Type B pancreatic cell (in vitro differentiated cells): ENCODE data around the gene PIP5K1B. TPM values are rescaled to one million over a fixed set of nuclear protein-coding genes. Genes with fewer than 3 reads are reported as not detected.

ENCODE experiments used
- DNase-seq: peaks from one replicate; pipeline ENCODE4 v3.0.0; 2021; ENCODE audit warnings: mixed read lengths; ENCODE audit not compliant: unreplicated experiment; ENCODE audit errors: extremely low spot score
- H3K27ac Mint-ChIP-seq: 2 replicates; pipeline ENCODE4 v1.8.0; 2021; ENCODE audit warnings: mild to moderate bottlenecking, mixed read lengths
- H3K27me3 Mint-ChIP-seq: 2 replicates; pipeline ENCODE4 v1.8.0; 2021; ENCODE audit warnings: mixed read lengths
- H3K36me3 Mint-ChIP-seq: 2 replicates; pipeline ENCODE4 v1.8.0; 2021; ENCODE audit warnings: mixed read lengths
- H3K4me1 Mint-ChIP-seq: one replicate; pipeline ENCODE4 v1.8.0; 2021; ENCODE audit warnings: mixed read lengths; ENCODE audit not compliant: unreplicated experiment
- H3K4me3 Mint-ChIP-seq: 2 replicates; pipeline ENCODE4 v1.8.0; 2021; ENCODE audit warnings: mild to moderate bottlenecking, mixed read lengths
- H3K9me3 Mint-ChIP-seq: 2 replicates; pipeline ENCODE4 v1.8.0; 2021; ENCODE audit warnings: mixed read lengths
- total RNA-seq: library from RNA; stranded (reverse); gene quantifications from 2 replicates; pipeline ENCODE4 v1.2.1, GENCODE V29; 2021; ENCODE audit warnings: low replicate concordance
- TF ChIP-seq, protein P1 (sequence below): fragments of 200-600 bp; sonication (generic); conservative IDR thresholded peaks from 2 replicates; pipeline ENCODE4 v1.5.0; 2021; ENCODE audit warnings: antibody characterized with exemption, mild to moderate bottlenecking

Gene PIP5K1B
- total RNA-seq, 1 donor from 2014 or later = 9.8 TPM

DNA sequence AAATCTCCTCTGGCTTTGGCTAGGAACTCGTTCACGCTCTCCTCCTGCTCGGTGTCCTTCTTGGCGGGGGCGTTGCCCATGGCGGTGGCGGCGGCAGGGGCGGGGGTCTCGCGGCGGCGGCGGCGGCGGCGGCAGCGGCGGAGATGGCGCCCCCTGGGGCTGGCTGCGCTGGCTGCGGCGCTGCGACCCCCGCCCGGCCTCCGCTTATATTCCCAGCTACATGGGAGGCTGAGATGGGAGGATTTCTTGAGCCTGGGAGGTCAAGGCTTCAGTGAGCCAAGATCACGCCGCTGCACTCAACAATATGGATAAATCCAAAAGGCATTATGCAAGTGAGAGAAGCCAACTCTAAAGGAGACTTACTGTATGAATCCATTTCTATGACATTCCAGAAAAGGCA is 309.0 kb downstream of the PIP5K1B start, which contains the start of gene PRKACG:
TSS of gene PRKACG (minus strand) at position 101 of the 400 bp plus-strand sequence. CDS start at position 80, 21 bp downstream.
- DNase-seq = no peak
- no peak within 1 kb of the TSS for H3K4me3 Mint-ChIP-seq
- no peaks in the 10 kb centered on the region for H3K4me1 Mint-ChIP-seq
- TF ChIP-seq, protein P1, sequence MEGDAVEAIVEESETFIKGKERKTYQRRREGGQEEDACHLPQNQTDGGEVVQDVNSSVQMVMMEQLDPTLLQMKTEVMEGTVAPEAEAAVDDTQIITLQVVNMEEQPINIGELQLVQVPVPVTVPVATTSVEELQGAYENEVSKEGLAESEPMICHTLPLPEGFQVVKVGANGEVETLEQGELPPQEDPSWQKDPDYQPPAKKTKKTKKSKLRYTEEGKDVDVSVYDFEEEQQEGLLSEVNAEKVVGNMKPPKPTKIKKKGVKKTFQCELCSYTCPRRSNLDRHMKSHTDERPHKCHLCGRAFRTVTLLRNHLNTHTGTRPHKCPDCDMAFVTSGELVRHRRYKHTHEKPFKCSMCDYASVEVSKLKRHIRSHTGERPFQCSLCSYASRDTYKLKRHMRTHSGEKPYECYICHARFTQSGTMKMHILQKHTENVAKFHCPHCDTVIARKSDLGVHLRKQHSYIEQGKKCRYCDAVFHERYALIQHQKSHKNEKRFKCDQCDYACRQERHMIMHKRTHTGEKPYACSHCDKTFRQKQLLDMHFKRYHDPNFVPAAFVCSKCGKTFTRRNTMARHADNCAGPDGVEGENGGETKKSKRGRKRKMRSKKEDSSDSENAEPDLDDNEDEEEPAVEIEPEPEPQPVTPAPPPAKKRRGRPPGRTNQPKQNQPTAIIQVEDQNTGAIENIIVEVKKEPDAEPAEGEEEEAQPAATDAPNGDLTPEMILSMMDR = no peak
- no peaks in the 10 kb centered on the region for H3K36me3 Mint-ChIP-seq
- H3K27ac Mint-ChIP-seq = no peak within 1 kb of the TSS
- no peaks in the 10 kb centered on the region for H3K27me3 Mint-ChIP-seq
- no peaks in the 10 kb centered on the region for H3K9me3 Mint-ChIP-seq

DNA sequence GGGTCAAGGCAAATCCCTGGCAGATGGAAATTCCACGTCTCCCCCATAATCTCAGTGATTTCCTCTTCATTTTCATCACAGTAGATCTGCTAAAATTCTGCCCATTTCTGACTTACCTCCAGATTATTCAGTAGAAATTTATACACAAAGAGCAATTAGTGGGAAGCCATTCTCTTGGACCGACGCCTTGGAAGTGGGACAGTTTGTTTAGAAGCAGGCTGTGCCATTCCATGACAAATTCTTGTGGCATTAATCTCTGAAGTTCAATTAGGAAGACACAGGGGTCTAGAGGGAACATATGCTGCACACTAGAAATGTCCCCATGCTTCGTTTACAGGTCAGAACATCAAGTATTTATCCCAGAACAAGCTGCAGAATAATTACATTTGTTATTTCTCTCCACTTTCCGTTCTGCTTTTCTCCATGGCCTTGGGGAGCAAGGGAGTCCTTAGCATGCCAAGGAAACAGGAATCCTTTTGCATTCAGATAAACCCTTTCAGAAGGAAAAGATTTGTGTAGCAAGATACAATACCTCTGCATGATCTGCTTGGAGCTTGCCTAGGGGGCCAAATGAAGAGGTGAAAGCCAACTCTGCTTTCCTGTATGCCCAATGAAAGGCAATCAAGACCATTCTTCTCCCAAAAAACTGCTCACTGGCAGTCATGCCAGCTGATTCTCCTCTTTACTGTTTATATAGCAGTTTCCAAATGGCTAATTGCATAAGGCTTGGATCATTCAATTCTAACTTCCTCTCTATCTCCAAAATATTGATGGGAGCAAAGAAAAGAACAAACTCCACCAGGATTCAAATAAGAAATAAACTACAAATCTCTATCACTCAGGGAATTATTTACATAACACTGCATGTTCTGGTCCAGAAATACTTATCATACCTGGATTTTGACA is 311.4 kb downstream of the PIP5K1B start:
- Mint-ChIP-seq H3K4me1 (no peaks in the 10 kb centered on the region), H3K36me3 (no peaks in the 10 kb centered on the region), H3K27me3 (no peaks in the 10 kb centered on the region), H3K9me3 (no peaks in the 10 kb centered on the region), H3K27ac (no peak overlapping the region), H3K4me3 (no peak overlapping the region)
- TF ChIP-seq, protein P1 = no peak
- DNase-seq = no peak

DNA sequence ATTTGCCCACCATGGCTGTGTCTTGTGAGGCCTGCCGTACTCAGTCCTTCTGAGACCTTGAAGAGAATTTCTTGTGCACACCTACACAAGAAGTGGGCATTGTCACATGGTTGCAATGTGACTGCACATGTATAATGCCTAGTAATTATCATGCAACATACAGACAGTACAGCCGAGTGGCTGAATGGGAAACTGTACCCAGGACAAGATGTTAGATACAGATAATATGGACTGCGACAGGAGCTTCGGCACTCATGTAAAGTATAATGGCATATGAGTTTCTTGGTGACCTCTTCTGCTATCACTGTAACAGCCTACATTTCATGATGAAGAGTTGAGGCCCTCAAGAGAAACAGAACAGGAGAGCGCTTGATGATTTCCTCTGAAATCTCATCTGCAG is 313.7 kb downstream of the PIP5K1B start:
- Mint-ChIP-seq H3K9me3 (no peaks in the 10 kb centered on the region), H3K27ac (no peak overlapping the region), H3K4me1 (peaks cover 5% of the 10 kb centered on the region), H3K27me3 (no peaks in the 10 kb centered on the region), H3K4me3 (no peak overlapping the region), H3K36me3 (no peaks in the 10 kb centered on the region)
- TF ChIP-seq, protein P1 = no peak
- no peak for DNase-seq

DNA sequence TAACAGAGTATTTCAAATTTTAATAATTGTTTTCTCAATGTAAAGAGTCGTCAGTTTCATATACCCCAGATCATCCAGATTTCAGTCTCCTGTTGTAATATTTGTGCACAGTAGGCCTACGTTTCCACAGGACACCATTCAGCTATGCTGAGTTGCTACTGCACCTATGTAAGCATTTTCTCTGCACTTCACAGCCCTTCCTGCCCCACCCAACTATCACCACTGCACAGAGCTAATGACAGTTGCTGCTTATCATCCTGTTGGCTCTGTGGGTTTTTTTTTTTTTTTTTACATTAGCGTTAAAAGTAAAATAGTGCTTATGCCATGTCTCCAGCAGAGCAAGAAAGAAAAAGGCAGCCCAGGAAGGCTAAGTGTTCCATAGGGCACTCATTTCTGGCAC is 314.8 kb downstream of the PIP5K1B start:
- Mint-ChIP-seq H3K4me1 (peaks cover 5% of the 10 kb centered on the region), H3K9me3 (no peaks in the 10 kb centered on the region), H3K27ac (no peak overlapping the region), H3K36me3 (no peaks in the 10 kb centered on the region), H3K27me3 (no peaks in the 10 kb centered on the region), H3K4me3 (no peak overlapping the region)
- TF ChIP-seq, protein P1 = no peak
- DNase-seq = no peak

DNA sequence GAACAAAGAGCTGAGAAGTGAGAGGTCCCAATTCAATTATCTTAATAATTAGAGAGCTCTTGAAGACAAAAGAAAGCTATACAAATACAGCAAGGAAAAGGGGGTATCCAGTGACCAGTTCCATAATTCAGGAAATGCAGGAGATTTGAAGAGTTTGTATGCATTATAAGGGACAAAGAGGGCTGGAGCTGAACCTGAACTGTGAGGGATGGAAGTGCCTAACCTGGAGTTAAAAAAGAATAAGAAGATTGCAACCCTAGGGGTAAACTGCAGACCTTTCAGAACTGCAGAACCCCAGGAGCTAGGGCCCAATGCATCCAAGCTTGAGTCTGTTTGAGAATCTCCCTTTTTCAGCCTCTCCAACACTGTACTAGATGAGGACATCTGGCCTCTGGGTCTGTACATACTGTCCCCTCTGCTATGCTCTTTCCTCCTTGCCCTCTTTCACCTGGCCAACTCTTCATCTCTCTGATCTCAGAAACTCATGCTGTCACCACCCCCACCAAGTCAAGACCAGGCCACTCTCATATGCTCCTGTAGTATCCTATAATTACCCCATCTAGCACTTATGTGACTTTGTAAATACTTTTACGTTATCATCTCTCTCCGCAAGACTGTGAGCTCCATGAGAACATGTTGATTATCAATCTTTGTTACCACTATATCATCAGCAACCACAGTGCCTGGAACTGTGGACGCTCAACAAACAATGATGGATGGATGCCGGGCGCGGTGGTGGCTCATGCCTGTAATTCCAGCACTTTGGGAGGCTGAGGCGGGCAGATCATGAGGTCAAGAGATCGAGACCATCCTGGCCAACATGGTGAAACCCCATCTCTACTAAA is 315.5 kb downstream of the PIP5K1B start:
- DNase-seq = no peak
- H3K4me3 Mint-ChIP-seq = no peak overlapping the region
- H3K27me3 Mint-ChIP-seq = no peaks in the 10 kb centered on the region
- TF ChIP-seq, protein P1 = no peak
- no peaks in the 10 kb centered on the region for H3K36me3 Mint-ChIP-seq
- H3K27ac Mint-ChIP-seq = no peak overlapping the region
- H3K4me1 Mint-ChIP-seq = peaks cover 5% of the 10 kb centered on the region
- H3K9me3 Mint-ChIP-seq = no peaks in the 10 kb centered on the region
